HG03159 (cell line): Measurements from ENCODE around the gene IGFBP6.

Experiments used
- ATAC-seq: cut with Tn5 transposase; IDR thresholded peaks from one replicate; pipeline ENCODE4 v1.9.1; 2021; ENCODE audit warnings: mild to moderate bottlenecking, moderate library complexity; ENCODE audit not compliant: unreplicated experiment

IGFBP6 gene

GRCh38 chr12:53097564-53098353, at the start of gene IGFBP6:
TSS of gene IGFBP6 (plus strand) at chr12:53097667. CDS start at chr12:53097718, 51 bp downstream.
- no peak for ATAC-seq

DNA sequence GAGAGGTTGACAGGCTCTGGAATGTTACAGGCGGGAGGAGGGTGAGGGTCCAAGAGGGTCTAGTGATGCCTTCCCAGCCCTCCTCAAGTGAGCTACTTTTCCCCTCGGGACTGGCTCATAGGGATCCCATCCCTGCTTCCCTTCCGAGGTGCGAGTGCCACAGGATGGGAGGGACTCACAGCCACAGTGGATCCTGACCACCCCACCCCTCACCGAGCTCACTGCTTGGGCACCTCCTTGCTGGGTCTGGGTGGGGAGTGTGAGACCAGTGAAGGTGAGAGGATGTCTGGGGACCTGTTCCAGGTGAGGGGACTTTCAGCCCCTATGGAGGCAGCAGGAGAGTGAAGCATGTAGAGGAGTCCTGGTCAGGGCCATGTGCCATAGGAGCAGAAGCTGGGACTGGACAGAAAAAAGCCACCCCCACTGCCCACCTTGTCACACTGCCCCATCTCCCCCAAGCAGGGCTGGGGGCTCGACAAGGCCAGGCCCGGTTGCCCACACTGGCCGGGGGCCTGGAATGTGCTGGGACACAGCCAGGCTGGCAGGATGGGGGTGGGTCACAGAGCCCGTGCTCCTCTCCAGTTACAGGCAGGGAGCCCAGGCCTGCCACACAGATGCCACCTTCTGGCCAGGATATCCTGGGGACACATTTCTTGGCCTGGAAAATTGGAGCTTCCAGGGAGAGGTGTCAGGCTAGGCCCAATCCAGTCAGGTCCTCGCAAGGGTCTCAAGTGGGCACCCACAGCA, 49.3 kb upstream of the IGFBP6 start:
- no peak for ATAC-seq

DNA sequence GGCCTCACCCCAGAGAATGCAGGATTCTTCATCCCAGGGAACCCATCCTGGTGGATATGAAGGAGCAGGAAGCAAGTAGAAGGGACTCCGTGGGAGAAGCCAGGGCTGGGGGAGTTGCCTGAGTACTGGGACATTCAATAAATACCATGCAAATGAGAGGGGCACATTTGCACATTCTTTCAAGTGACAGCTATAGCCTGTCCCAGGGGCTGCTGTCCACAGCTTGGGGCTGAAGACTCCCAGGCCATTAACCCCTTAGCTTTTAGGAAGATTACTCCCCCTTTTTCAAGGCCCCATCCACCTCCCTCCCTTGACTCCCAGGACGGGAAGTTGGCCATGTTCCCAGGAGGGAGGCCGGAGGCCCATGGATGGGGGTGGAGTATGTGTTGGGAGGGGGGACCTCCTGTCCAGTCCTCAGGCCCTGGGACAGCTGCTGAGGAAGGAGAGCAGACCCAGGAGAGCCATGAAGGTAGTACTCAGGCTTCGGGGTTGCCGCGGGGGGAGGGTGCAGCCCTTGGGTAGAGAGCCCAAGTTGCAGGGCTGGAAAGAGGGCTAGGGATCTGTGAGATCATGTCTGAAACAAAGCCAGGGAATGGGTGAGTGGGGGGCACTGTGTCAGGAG, 48.6 kb upstream of the IGFBP6 start:
- no peak for ATAC-seq

DNA sequence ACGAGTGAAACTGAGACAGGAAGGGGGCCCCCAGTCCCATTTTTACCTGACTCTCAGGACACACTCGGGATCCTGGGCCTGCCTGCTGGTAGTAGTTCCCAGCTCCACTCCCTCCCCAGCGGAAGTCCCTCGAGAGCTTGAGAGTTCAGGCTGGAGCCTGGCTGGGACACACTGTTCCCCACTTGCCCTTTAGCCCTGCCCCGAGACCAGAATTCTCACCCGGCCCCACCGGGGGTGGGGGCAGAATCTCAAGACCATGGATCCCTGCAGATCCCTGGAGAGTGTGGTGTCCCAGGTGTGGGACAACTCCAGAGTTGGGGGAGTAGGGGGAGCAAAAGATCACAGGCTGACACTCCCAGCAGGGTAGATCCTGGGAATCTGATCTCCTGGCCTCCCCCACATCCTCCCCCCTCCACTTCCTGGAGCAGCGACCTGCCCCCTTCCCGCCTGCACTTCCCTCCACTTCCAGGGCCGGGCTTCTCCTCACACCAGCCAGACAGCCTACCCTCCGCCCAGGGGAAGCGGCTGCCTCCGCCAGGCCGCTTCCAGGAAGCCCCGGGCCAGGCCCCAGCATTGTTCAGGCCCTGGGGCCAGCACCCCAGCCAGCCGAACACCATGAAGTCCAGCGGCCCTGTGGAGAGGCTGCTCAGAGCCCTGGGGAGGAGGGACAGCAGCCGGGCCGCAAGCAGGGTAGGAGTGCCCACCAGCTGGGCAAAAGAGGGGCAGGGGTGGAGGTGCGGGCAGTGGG, 47.7 kb upstream of the IGFBP6 start, which contains the start of gene TNS2:
Gene TNS2, plus strand, starts transcription at position 495 of the 748 bp plus-strand sequence. Its CDS starts 121 bp downstream, at position 616.
- ATAC-seq, result no peak

- ATAC-seq, result no peak
These were observed 46.9 kb upstream of the IGFBP6 start for GRCh38 chr12:53050426-53051057.

DNA sequence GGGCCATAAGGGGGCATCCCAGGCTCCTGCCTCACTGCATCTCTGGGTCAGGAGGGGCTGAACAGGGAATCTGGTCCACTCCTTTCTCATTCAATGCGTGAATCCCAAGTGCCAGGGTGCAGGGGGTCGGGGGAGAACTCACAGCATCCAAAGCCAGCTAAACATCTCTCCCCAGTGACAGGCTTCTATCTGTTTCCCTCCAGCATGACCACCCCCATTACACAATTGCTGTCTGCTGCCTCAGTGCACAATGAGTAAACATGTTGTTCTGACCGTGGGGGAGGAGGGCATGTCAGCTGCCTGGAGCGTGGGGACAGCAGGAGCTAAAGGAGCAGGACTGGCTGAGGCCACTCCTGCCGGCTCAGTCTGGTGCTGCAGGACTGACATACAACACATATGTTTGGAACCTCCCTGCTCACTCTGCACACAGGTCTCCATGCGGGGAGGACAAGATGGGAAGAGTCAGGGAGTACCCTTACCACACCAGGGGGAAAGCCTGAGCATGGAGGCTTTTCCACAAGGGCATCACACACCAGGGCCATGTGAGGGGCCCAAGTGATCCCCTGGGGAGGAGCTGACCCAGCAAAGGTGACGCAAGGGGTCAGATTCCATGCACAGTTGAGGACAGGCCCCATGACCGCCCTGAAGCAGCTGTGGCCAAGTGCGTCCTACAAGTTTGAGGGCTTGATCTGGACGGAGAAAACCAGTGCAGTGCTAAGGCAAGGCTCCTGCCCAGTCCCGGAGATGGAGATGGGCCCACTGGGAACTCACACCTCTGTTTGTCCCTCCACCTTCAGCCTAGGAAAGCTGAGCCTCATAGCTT, 46.2 kb upstream of the IGFBP6 start:
- no peak for ATAC-seq

GRCh38 chr12:53051881-53052412, 45.5 kb upstream of the IGFBP6 start:
- ATAC-seq, result no peak

DNA sequence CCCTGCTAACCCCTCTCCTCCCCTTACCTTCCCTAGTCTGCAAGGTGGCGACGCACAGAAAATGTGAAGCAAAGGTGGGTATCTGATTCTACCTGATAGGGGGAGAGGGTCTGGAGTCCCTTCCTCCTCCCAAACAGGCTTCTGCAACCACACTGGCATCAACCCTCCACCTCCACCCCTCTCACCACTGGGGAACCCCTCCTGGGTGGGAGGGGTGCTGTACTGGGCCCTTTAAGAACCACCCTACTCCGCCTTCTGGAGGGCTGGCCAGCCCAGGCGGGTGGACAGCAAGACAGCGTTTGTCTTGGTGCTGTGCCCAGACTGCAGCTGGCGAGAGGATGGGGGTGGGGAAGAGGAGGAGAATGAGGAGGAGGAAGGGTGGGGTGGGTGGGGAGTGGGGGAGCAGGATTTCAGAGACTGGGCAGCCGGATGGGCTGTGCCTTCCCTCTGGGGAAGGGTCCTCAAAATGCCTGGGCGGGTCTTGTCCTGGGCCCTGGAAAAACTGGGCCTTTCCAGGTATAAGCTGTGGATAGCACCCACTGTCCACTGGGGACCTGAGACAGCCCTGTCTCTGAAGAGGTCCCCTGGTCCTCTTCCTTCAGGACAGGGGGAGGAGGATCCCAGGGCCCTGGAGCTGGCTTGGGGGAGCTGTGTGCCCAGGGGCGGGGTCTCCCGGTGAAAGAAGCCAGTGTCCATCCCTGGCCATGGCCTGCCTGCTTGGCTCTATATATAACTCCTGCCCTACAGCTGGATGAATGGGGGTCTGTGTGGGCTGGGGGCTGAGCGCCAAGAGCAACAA, 44.8 kb upstream of the IGFBP6 start:
- no peak for ATAC-seq

DNA sequence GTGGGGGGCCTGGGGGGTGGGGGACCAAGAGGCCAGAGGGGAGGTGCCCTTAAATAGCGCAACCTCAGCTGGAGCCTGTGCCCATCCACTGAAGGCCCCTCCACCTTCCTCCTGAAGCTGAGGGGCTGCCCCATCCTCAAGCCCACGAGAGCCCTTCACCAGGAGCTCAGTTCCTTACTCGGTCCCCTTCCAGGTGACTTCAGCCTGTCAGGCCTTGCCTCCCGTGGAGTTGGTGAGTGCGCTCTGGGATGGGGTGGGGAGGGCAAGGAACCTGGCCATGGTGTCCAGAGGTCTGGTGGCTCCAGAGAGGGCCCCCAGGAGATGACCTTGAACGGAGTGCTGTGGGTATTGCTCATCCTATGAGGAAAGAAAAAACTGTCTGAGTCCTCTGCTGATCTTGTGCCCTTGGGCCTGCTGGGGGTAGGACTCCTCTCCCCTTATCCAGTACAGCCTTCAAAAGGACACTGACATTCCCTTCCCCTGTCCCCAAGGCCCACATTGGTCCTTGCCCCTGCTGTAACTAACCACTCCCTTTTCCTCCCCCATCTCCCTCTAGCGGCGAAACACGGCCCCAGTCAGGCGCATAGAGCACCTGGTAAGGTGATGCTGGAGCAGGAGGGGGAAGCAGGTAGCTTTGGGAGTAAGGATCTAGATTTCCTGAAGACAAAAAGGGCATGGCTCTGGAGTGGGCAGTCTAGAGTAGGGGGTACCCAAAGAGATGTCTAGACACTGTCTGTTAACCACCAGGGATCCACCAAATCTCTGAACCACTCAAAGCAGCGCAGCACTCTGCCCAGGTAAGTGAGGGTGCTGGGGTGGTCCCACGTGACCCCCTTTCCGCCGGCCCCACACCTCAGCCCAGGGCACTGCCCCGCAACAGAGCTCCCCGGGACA, 44.0 kb upstream of the IGFBP6 start:
- ATAC-seq, result no peak

DNA sequence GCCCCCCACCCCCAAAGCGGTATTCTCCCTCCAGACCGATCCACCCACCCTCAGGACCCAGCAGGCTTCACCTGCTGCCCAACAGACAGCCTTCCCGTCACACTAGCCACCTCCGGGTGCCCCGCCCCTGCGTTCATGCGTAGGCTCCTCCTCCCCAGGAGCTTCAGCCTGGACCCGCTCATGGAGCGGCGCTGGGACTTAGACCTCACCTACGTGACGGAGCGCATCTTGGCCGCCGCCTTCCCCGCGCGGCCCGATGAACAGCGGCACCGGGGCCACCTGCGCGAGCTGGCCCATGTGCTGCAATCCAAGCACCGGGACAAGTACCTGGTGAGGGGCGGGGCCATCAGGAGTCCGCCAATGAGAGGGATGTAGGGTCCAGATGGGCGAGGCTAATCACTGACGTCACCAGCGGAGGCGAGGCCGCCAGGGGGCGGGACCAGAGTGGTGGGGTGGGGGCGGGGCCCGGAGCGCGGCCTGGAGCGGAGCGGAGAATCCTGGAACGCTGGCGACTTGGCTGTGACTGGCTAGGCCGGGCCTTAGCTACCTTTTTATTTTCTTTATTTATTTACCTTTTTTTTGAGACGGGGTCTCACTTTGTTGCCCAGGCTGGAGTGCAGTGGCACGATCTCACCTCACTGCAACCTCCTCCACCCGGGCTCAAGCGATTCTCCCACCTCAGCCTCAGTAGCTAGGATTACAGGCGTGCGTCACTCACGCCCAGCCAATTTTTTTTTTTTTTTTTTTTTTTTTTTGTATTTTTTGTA, 43.2 kb upstream of the IGFBP6 start:
- ATAC-seq, result peak; percentile 84

DNA sequence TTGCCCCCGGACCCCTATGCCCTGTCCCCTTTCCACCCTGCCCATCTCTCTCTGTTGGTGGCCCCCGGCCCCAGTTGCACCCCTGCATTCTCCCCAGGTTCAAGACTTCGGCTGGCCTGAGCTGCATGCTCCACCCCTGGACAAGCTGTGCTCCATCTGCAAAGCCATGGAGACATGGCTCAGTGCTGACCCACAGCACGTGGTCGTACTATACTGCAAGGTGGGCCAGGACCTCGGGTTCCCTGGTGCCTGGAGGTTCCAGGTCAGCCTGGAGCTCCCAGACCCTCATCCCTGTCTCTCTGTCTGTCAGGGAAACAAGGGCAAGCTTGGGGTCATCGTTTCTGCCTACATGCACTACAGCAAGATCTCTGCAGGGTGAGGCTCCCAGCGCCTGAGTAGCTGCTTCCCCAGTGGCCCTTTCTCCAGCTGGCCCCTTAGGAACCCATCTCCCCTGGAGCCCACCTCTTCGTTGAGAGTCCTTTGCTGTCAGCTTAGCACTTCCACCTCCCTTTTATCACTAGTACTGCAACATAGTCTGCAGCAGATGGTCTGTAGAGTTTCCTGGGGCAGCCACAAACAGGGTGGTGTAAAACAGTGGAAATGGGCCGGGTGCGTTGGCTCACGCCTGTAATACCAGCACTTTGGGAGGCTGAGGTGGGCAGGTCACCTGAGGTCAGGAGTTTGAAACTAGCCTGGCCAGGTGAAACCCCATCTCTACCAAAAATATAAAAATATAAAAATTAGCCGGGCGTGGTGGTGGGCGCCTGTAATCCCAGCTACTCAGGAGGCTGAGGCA, 41.8 kb upstream of the IGFBP6 start:
- no peak for ATAC-seq

DNA sequence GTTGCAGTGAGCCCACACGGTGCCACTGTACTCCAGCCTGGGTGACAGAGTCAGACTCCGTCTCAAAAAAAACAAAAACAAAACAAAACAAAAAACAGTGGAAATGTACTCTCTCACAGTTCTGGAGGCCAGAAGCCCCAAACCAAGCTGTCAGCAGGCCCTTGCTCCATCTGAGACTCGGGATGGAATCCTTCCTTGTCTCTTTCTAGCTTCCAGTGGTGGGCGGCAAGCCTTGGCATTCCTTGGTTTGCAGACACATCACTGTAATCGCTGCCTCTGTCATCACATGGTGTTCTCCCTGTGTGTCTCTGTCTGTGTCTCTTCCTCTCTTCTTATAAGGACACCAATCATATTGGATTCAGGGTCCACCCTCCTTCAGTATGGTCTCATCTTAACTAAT, 41.2 kb upstream of the IGFBP6 start:
- no peak for ATAC-seq

- no peak for ATAC-seq
These were observed 40.6 kb upstream of the IGFBP6 start for GRCh38 chr12:53056901-53057300.

DNA sequence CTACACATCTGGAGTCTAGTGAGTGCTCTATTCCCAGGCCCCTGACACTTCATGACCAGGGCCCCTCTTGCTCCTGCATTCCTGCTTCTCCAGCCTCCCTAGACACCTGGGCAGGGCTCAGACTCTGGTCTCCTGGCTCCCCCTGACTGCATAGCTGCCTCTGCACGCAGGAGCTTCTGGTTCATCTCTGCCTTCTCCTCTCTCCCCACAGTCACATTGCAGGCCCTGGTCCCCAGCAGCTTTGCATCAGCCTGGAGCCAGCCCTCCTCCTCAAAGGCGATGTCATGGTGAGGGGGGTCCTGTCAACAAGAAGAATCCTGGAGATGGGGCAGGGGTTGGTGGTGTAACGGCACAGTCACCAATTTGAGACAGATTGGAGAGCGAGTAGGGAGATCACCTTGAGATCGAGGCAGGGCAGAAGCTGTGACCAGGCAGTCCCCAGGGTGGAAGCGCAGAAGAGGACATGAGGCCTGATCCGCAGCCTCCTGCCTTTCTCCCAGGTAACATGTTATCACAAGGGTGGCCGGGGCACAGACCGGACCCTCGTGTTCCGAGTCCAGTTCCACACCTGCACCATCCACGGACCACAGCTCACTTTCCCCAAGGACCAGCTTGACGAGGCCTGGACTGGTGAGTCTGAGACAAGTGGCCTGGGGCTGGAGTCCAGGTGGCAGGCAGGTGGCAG, 39.5 kb upstream of the IGFBP6 start:
- ATAC-seq, result no peak

- no peak for ATAC-seq
These were observed 38.6 kb upstream of the IGFBP6 start for GRCh38 chr12:53058674-53059433.
